Adrenal gland (tissue), 5 donors: ENCODE results near the gene RBM47.

Experiments used
- CTCF ChIP-seq, 6 experiments: fragments of 450-650 bp in 4 of 6; fragments of 200-600 bp in 2 of 6; sonication (generic) in 1 of 6; IDR thresholded peaks; 1 replicate in 5 of 6; 2 replicates in 1 of 6; pipeline versions ENCODE4 v1.5.1 to v1.8.0; 2016 to 2021; ENCODE audit warnings: antibody characterized with exemption in 6 of 6, mild to moderate bottlenecking in 2 of 6, moderate library complexity in 1 of 6
- POLR2A ChIP-seq, 2 donors: fragments of 450-650 bp; IDR thresholded peaks; one replicate each; pipeline ENCODE4 v1.6.1; 2017; ENCODE audit warnings: antibody characterized with exemption in 2 of 2, mild to moderate bottlenecking in 2 of 2, moderate library complexity in 1 of 2
- donor health status: DM: no; HTN: no; CAD: no.

GRCh38 chr4:40525752-40526598 lies 103.7 kb downstream of the RBM47 start:
- TF ChIP-seq CTCF (IDR thresholded peaks at IDR 0.05), result no peak
- peak in 1 of 2 donors; percentile 62 for TF ChIP-seq POLR2A (IDR thresholded peaks at IDR 0.05)
